Peyer's patch (tissue), 4 donors: ENCODE measurements around the gene UBD.

ENCODE experiments used
- CTCF ChIP-seq, 6 experiments: fragments of 450-650 bp in 4 of 6; fragments of 200-600 bp in 2 of 6; sonication (generic) in 1 of 6; IDR thresholded peaks; one replicate each; pipeline ENCODE4 v1.5.1; 2017 to 2019; ENCODE audit warnings: antibody characterized with exemption in 6 of 6, mild to moderate bottlenecking in 3 of 6, moderate library complexity in 1 of 6
- POLR2A ChIP-seq, 2 donors: fragments of 450-650 bp; IDR thresholded peaks; one replicate each; pipeline ENCODE4 v1.5.1; 2017; ENCODE audit warnings: antibody characterized with exemption in 2 of 2, mild to moderate bottlenecking in 2 of 2, moderate library complexity in 2 of 2

- TF ChIP-seq CTCF (IDR thresholded peaks at IDR 0.05): no peak
- no peak for TF ChIP-seq POLR2A (IDR thresholded peaks at IDR 0.05)
Measured at GRCh38 chr6:29521006-29521680, 38.4 kb downstream of the UBD start.
